HuH-7.5 (cell line): ENCODE measurements around the gene FAM184A.
A peak's percentile ranks its signal among the peaks of the same experiment; 100 is the strongest.

Experiments used
- DNase-seq: peaks from one replicate; pipeline ENCODE4 v3.0.0; 2011; ENCODE audit warnings: low spot score

FAM184A gene

DNA sequence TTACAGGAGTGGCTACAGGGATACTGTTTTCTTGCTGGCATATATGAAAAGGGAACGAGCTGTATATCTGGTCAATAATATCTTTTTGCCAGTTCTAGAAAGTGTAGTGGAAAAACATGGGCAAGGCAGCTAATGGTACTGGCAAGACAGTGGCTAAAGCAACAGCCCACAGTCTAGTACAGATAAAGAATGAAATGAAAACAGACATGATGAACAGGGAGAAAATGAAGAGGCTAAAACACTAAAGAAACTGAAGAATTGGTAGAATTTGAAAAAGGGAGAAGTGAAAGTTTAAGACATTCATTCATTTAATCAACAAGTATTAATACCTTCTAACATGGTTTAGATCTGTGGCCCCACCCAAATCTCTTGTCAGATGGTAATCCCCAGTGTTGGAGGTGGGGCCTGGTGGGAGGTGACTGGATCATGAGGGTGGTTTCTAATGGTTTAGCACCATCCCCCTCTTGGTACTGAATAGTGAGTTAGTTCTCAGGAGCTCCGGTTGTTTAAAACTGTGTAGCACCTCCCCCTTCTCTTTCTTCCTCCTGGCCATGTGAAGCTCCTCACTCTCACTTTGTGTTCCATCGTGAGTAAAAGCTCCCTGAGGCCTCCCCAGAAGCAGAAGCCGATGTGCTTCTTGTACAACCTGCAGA lies 18.1 kb downstream of the FAM184A start:
- DNase-seq, result no peak

DNA sequence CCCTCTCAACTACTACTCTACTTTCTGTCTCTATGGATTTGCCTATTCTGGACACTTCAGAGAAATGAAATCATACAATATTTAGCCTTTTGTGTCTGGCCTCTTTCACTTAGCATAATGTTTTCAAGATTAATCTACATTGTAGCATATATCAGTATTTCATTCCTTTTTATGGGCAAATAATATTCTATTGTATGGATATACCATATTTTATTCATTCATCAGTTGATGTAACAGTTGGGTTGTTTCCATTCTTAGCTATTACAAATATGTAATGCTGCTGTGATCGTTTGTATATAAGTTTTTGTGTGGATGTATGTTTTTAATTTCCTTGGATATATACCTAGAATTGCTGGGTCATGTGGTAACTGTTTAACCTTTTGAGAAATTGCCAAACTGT lies 23.4 kb downstream of the FAM184A start:
- no peak for DNase-seq

DNA sequence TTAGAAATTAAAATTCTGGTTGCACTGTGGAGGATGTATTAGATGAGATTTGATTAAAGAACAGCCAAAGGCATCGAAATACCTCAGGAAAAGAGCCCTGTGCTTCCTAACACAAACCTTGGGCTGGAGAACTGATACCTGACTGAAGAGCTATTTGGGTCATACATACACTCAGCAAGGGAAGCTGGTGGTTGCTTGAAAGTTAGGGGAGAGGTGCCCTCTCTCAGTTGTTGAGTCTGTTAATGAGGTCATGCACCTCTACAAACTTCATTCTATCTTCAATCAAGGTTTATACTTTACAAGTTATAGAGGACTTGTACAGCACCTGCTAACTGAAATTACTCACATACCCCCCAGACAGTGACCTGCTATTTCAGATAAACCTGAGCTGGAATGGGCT lies 25.5 kb downstream of the FAM184A start:
- no peak for DNase-seq

DNA sequence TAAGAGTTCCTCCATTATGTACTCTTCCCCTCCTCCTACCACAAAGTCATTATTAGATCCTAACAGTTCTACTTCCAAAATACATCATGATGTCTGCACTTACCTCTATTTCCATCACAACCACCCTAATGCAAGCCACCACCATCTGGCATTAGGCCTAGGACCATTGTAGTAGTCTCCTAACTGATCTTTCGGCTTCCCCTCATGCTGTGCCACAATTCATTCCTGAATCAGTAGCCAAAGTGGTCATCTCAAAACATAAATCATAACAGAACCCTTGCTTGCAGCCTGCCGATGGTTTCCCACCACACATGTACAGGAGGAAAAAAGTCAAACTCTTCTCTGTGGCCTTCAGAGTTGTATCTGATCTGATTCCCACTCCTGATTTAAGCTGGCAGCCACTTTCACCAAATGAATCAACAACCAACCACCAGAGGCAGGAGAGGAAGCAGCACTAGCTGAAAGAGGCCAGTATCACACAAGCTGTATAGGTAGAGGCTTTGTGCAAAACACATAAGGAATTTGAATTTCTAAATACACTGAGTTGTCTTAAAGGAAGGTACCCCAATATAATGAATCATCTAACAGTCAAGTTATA lies 26.1 kb downstream of the FAM184A start:
- DNase-seq, result no peak

DNA sequence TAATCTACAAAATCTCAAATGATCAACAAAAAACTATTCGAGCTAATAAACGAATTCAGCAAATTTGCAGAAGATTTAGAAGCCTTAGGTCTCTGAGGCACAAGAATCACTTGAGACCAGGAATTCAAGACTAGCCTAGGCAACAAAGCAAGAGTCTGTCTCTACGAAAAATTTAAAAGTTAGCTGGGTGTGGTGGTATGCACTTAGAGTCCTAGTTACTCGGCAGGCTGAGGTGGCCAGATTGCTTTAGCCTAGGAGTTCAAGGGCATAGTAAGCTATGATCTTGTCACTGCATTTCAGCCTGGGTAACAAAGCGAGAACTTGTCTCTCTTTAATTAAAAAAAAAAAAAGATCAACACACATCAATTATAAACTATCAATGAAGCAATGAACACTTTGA lies 34.2 kb downstream of the FAM184A start:
- no peak for DNase-seq

DNA sequence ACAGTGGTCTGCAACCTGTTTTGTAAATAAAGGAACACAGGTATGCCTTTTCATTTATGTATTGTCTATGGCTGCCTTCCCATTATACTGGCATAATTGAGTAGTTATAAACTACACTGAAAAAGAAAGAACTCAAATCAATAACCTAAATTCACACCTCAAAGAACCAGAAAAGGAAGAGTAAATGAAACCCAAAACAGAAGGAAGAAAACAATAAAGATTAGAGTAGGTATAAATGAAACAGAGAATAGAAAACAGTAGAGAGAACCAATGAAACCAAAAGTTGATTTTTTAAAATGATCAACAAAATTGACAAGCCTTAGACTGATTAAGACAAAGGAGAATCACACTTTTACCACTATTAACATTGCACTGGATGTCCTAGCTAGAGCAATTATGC lies 34.7 kb downstream of the FAM184A start:
- no peak for DNase-seq

DNA sequence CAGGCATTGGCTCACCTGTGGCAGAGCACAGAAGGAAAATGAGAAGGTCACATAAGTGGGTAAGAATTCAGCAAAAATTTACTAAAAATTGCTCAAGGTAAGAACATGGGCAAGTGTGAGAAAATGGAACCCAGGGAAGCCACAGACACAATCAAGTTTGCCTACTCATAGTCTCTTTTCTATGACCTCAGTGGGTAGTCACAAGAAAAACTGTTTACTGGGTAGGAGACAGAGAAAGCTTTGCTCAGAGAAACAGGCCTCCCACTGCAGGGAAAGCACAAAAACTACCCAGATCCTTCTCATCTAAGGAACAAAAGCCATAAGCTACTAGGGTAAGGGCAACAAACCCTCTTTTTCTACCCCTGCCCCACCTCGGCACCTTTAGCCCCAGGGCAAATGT lies 35.2 kb downstream of the FAM184A start:
- DNase-seq, result no peak

DNA sequence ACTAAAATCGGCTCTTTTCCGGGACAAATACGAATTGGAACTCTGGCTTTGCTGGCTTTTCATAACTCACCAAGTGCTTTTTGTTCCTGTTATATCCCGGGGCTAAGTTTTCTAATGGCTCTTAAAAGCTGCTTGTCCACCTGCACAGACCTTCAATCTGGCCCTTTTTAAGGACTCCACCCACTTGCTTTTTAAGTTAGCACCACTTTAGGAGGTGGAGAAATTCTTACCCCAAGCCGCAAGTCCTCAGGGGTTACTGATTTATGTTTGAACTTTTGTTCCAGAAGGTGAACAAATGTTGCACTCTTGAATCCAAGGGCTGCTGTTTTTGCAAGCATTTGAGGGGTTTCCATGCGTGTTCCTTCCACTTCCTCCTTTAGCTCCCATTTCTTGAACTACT lies 37.8 kb downstream of the FAM184A start:
- DNase-seq, result no peak

DNA sequence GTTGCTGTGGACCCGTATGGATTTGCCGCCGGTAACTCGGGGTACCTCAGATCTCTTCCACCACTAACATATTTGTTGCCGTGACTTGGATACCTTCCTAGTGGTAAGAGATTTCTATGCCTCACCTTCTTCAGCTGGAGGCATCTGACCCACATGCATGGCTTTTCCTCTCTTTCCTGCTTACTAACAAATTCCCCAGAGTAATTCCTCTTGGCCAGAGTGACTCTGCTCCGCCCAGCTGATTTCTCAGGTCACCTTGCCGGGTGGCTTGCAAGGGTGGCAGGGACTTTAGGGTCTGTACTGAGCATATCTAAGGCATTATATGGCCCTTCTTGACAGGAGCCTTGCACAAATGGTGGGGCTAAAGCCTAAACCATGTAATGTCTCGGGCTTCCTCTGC lies 38.2 kb downstream of the FAM184A start:
- no peak for DNase-seq

DNA sequence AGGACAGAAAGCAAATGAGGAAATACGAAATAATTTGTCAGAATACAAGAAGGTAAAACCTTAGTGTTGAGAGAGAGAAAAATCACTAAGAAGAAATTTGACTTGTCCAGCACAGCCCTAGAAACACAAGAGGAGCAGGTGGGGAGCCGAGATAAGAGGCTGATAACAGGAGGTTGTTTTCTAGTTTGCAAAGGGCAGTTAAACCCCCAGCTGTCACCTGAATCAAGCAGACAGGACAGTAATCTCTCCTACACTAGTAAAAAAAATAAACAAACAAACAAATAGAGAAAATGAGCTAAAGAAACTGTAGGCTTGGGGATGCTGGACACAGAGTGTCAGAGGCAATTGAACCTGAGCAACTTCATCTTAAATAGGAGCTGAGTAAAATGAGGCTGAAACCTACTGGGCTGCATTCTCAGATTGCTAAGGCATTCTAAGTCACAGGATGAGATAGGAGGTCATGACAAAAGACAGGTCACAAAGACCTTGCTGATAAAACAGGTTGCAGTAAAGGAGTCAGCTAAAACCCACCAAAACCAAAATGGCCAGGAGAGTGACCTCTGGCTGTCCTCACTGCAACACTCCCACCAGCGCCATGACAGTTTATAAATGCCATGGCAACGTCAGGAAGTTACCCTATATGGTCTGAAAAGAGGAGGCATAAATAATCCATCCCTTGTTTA lies 40.4 kb downstream of the FAM184A start:
- DNase-seq, result no peak

DNA sequence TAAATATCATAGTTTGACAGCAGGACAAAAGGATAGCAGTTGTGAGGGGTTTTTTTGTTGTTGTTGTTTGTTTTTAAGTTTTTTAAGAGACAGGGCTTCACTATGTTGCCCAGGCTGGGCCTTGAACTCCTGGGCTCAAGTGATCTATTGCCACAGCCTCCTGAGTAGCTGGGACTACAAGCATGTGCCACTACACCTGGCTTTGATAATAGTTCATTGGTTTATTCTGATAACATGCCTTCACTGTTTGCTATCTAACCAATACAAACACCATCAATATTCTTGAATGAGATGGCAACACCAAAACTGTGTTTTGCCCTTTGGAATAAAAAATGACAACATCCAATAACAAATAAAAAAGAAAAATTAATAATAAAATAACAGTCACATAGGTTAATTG lies 41.2 kb downstream of the FAM184A start:
- no peak for DNase-seq

DNA sequence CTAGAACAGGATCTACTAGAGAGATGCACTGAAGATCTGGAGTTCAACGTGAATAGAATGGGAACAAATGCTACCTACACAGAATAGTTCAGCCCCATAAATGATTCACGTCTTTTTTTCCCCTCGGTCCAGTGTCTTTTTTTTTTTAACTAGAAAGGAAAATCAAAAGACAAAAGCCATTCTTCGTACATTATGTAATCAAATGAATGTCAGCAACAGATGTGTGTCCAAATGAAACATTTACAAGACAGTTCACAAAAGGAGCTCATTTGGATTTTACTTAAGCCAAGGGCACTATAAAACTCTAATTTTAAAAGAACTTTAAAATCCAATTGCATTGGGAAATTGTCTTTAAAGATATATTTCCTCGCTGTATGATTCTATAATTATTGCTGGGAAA lies 42.4 kb downstream of the FAM184A start:
- DNase-seq, result no peak

DNA sequence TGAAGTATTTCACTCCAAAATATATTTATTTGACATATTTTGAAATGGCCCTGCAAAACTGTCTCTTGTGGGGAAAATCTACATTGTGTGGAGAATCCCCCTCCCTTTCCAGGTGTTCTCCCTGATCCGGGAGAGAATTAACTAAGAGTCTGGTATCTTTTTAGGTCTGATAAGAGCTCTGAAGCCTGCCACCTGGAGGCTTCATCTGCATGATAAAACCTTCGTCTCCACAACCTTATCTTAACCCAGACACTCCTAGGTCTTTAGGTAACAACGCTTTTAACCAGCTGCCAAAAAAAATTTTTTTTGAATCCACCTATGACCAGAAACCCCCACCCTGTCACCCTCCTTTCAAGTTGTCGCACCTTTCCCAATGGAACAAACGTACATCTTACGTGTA lies 43.0 kb downstream of the FAM184A start:
- no peak for DNase-seq

DNA sequence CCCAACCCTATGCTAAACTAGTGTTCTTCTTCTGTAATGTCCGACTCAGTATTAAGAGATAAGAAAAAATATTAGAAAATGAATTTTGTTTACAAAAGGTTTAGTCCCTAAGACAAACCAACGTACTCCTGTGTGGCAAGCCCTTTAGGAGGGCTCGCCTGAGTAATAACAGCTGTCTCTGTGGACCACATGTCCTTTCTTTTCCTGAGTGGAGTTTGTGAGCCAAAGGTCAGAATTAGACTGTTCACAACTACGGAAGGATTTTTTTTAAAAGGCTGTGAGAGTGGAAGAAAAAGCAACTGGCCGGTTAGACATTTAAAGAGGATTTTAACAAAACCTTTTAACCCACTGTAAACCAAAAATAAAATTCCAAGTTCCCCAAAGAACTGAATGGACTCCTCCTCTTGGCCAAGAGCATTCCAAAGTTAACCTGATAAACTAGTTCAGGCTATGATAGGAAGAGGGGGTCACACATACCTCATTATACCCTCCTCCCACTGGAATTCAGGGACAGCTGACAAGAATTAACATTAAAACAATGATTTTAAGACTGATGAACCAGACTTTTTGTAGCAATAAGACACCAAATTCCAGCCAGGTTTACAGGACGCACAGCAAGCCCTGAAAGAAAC lies 43.5 kb downstream of the FAM184A start:
- peak; percentile 7 for DNase-seq

DNA sequence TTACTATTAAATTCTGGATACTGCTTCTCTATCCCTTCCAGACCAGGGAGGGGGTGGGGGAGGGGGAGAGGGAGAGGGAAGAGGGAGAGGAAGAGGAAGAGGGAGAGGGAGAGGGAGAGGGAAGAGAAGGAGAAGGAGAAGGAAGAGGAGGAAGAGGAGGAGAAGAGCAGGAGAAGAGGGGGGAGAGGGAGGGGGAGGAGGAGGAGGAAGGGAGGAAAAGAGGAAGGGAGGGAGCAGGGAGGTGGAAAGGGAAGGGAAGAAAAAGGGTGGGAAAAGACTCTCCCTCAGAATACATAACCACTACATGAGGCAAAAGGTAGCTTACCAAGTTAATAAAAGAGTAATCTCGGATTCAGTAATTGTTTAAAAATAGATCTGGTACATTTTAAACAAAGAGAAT lies 46.0 kb downstream of the FAM184A start:
- DNase-seq, result no peak

DNA sequence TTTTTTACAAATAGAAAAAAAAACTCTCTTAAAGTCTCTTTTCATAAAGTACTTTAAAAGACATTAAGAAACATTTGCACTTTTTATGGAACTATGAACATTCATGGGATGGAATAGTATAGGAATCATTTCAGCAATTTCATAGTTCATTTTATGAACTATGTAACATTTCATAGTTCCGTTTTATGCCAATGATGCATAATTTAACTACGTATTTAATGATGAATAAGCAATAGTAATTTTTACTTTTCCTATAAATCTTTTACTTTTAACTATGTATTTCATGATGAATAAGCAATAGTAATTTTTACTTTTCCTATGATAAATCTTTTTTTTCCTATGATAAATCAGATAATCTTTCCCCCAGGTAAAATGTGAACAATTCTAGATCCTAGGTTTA lies 47.7 kb downstream of the FAM184A start:
- DNase-seq, result no peak

DNA sequence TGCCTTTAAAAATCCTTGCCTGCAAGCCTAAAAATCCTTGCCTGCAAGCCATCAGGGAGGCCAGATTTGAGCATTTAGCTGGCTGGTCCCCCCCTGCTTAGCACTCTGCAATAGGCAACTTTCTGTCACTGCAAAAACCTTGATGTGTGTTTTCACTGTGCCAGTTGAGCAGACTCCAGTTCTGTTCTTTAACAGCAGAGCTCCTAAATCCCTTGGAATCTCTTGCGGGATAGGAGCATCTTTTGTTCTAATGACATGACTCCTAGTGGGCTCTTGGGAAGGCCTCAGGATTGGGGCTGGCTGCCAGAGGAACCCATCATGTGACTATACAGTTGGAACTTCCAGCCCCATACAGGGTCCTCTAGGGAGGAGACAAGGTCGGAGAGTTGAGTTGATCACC lies 50.4 kb downstream of the FAM184A start:
- no peak for DNase-seq

DNA sequence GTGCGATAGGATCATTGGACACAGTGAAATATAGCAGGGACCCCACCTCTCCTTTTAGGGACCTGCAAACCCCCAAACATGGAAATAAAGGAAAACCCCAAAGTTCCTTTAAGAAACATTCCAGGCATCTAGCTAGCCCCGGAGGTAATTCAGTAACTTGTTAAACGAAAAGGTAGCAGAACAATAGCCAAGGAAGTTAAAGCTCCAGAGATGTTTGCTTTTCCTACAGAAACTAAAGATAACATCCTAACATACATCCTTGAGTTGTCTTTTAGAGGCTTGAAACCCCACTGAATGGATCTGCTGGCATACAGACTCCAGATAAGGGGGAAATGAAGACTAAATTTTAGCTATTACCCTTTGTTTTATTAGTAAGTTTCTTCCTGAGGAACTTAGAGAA lies 51.0 kb downstream of the FAM184A start:
- no peak for DNase-seq

DNA sequence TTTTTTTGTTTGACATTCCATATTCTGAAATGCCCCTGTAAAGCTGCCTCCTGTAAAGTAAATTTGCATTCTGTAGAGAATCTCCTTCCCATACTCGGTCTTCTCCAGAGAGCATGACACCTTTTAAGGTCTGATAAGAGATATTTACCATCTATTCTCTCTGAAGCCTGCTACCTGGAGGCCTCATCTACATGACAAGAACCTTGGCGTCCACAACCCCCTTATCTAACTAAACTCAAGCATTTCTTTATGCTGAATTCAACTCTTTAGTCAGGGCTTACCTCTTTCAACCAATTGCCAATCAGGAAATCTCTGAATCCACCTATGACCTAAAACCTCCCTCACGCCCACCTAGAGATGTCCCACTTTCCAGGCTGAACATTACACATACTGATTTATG lies 51.6 kb downstream of the FAM184A start:
- no peak for DNase-seq

DNA sequence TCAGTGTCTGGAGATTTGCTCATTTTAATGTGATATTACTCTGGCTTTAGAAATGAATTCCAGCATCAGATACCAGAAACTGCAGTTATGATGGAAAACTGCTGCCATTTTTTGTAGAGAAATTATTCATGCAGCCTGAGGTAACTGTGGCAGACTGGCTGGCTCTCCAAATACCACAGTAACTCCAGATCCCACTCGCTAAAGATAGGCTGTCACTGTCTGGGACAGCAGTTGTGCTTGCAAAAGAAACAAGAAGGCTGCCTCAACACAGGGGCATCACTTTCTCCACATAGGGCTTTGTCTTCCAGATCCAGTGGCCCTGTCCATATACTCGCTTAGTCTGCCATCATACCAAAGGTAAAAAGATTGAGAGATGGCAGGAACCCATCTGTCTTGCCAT lies 52.7 kb downstream of the FAM184A start:
- DNase-seq, result no peak

DNA sequence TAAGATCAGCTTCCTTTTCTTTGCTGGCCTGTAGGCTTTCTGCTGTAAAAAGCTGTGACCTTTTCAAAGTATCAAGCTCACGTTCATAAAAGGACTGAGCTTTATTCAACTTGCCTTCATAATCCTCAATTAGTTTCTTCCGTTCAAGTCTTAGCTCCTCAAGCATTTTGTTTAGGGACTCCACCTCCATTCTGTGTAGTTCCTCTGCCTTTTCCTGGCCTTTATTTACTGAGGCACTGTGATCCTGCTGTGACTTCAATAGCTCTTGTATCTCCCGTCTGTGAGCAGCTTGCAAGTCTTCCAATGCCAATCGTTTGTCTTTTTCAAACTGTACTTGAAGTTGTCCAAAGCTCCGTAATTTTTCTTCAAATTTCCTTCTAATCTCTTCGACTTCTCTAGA lies 54.4 kb downstream of the FAM184A start:
- DNase-seq, result no peak

DNA sequence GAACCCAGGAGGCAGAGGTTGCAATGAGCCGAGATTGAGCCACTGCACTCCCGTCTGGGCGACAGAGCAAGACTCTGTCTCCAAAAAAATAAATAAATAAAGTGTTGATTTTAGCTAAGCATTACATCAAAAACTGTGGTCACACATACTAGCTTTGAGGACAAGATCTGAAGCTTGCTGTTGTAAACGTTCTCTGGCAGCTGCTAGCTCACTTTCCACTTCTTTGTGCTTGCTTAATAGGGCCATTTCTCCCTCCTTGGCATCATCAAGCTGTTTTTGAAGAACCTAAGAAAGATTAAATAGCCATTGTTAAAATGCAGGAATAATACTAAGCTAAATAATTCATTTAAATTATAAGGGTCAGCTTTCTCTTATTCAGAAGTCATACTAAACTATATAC lies 55.7 kb downstream of the FAM184A start:
- DNase-seq, result no peak
